ENCODE results near the gene ATM. TPM values are rescaled to one million over a fixed set of nuclear protein-coding genes. Genes with fewer than 3 reads are reported as not detected.

The ATM gene
- total and polyA plus RNA-seq, 2 donors (not counting 3 experiments of a cell fraction or from before 2014, with no cell fraction given) = 11.8 to 49.7 TPM

- H3K4me2 ChIP-seq (ENCODE audit: insufficient read depth, low read length) = no peak overlapping the region
- no TSS peak for BruUV-seq (replicated peaks)
- H3K27ac ChIP-seq (ENCODE audit: insufficient read depth, low read depth, low read length) = no peak overlapping the region
- H3K4me3 ChIP-seq (replicated peaks in 1 of 3; ENCODE audit: insufficient read depth in 1 of 3, low read depth in 1 of 3, low read length in 3 of 3) = no peak overlapping the region
- H2AFZ ChIP-seq (ENCODE audit: low read depth, low read length) = no peak overlapping the region
- no peaks in the 10 kb centered on the region for H3K79me2 ChIP-seq (ENCODE audit: control insufficient read depth, insufficient read depth, low read length)
- POLR2A ChIA-PET = no interaction called here
- no peaks in the 10 kb centered on the region for H3K9me3 ChIP-seq (replicated peaks; ENCODE audit: control insufficient read depth, insufficient read depth, low read length)
- no peaks in the 10 kb centered on the region for H3K9me1 ChIP-seq (replicated peaks; ENCODE audit: control insufficient read depth, extremely low read depth, insufficient read depth, low read length)
- H3K9ac ChIP-seq (replicated peaks; ENCODE audit: extremely low read depth, insufficient read depth, low read length) = no peak overlapping the region
- TF ChIP-seq POLR2AphosphoS5 (IDR thresholded peaks at IDR 0.05; ENCODE audit: insufficient read depth, low read depth, low read length) (no peak), POLR2A (IDR thresholded peaks at IDR 0.05; ENCODE audit: low read depth, low read length) (no peak), MYC (IDR thresholded peaks at IDR 0.05; ENCODE audit: low read depth, low read length) (no peak), EZH2 (IDR thresholded peaks at IDR 0.05; ENCODE audit: borderline replicate concordance, low read depth, low read length, severe bottlenecking) (no peak), MAX (IDR thresholded peaks at IDR 0.05; ENCODE audit: insufficient read depth, insufficient read length) (no peak), JUN (IDR thresholded peaks at IDR 0.05; ENCODE audit: borderline replicate concordance, insufficient read depth, insufficient read length, low read depth) (no peak), GATA2 (IDR thresholded peaks at IDR 0.05; ENCODE audit: insufficient read depth, insufficient read length, low read depth, low read length) (no peak)
- H3K27me3 ChIP-seq (ENCODE audit: control insufficient read depth in 2 of 2, insufficient read depth in 2 of 2, low read length in 2 of 2) = no peaks in the 10 kb centered on the region
- dilution Hi-C loops (cut with MboI; ENCODE audit: extremely low pct_ligation_motif_present, low sequenced_read_pairs) (no loop called here), intact Hi-C loops (cut with micrococcal nuclease) (no loop called here)
- no peaks in the 10 kb centered on the region for H3K4me1 ChIP-seq (ENCODE audit: control insufficient read depth, extremely low read depth, insufficient read depth, low read length)
- peaks cover 5 to 8% of the 10 kb centered on the region in 2 experiments for H3K36me3 ChIP-seq (ENCODE audit: control insufficient read depth in 2 of 2, extremely low read depth in 1 of 2, insufficient read depth in 2 of 2, low read length in 2 of 2)
- no peak for FAIRE-seq
- no peak for DNase-seq (ENCODE audit: low read depth, low spot score)
- CTCF ChIA-PET = no interaction called here
- H4K20me1 ChIP-seq (replicated peaks; ENCODE audit: control insufficient read depth, extremely low read depth, insufficient read depth, low read length) = no peaks in the 10 kb centered on the region
Measured at GRCh38 chr11:108278546-108278945, 55.7 kb downstream of the ATM start.

GRCh38 chr11:108278954-108279353 lies 56.1 kb downstream of the ATM start:
- CTCF ChIA-PET = interaction anchor here (1.4 kb wide), 1 partner anchor 57 kb away, joined by 4 read pairs; the partner anchor contains the start of gene NPAT
- Histone ChIP-seq H2AFZ (ENCODE audit: low read depth, low read length) (no peak overlapping the region), H3K79me2 (ENCODE audit: control insufficient read depth, insufficient read depth, low read length) (no peaks in the 10 kb centered on the region), H3K9me1 (replicated peaks; ENCODE audit: control insufficient read depth, extremely low read depth, insufficient read depth, low read length) (no peaks in the 10 kb centered on the region), H3K9me3 (replicated peaks; ENCODE audit: control insufficient read depth, insufficient read depth, low read length) (no peaks in the 10 kb centered on the region), H3K36me3 (ENCODE audit: control insufficient read depth in 2 of 2, extremely low read depth in 1 of 2, insufficient read depth in 2 of 2, low read length in 2 of 2) (peaks cover 5 to 8% of the 10 kb centered on the region in 2 experiments), H3K27ac (ENCODE audit: insufficient read depth, low read depth, low read length) (no peak overlapping the region), H3K4me2 (ENCODE audit: insufficient read depth, low read length) (no peak overlapping the region), H4K20me1 (replicated peaks; ENCODE audit: control insufficient read depth, extremely low read depth, insufficient read depth, low read length) (no peaks in the 10 kb centered on the region), H3K9ac (replicated peaks; ENCODE audit: extremely low read depth, insufficient read depth, low read length) (no peak overlapping the region), H3K27me3 (ENCODE audit: control insufficient read depth in 2 of 2, insufficient read depth in 2 of 2, low read length in 2 of 2) (no peaks in the 10 kb centered on the region), H3K4me1 (ENCODE audit: control insufficient read depth, extremely low read depth, insufficient read depth, low read length) (no peaks in the 10 kb centered on the region), H3K4me3 (replicated peaks in 1 of 3; ENCODE audit: insufficient read depth in 1 of 3, low read depth in 1 of 3, low read length in 3 of 3) (no peak overlapping the region)
- POLR2A ChIA-PET = no interaction called here
- no TSS peak for BruUV-seq (replicated peaks)
- FAIRE-seq (no peak), DNase-seq (ENCODE audit: low read depth, low spot score) (no peak)
- no peak for TF ChIP-seq MYC (IDR thresholded peaks at IDR 0.05; ENCODE audit: low read depth, low read length)
- TF ChIP-seq POLR2A (IDR thresholded peaks at IDR 0.05; ENCODE audit: low read depth, low read length) = no peak
- TF ChIP-seq EZH2 (IDR thresholded peaks at IDR 0.05; ENCODE audit: borderline replicate concordance, low read depth, low read length, severe bottlenecking) = no peak
- no peak for TF ChIP-seq JUN (IDR thresholded peaks at IDR 0.05; ENCODE audit: borderline replicate concordance, insufficient read depth, insufficient read length, low read depth)
- no peak for TF ChIP-seq FOS (IDR thresholded peaks at IDR 0.05; ENCODE audit: borderline replicate concordance, insufficient read depth, low read length)
- no peak for TF ChIP-seq CTCF (IDR thresholded peaks at IDR 0.05; ENCODE audit: extremely low read depth in 1 of 2, insufficient read depth in 1 of 2, low read depth in 1 of 2, low read length in 2 of 2)
- no peak for TF ChIP-seq GATA2 (IDR thresholded peaks at IDR 0.05; ENCODE audit: insufficient read depth, insufficient read length, low read depth, low read length)
- no peak for TF ChIP-seq POLR2AphosphoS5 (IDR thresholded peaks at IDR 0.05; ENCODE audit: insufficient read depth, low read depth, low read length)
- no peak for TF ChIP-seq MAX (IDR thresholded peaks at IDR 0.05; ENCODE audit: insufficient read depth, insufficient read length)
- dilution Hi-C loops (cut with MboI; ENCODE audit: extremely low pct_ligation_motif_present, low sequenced_read_pairs) = no loop called here
- intact Hi-C loops (cut with micrococcal nuclease) = no loop called here
